ENCODE measurements around the gene MTHFD2L.

DNA sequence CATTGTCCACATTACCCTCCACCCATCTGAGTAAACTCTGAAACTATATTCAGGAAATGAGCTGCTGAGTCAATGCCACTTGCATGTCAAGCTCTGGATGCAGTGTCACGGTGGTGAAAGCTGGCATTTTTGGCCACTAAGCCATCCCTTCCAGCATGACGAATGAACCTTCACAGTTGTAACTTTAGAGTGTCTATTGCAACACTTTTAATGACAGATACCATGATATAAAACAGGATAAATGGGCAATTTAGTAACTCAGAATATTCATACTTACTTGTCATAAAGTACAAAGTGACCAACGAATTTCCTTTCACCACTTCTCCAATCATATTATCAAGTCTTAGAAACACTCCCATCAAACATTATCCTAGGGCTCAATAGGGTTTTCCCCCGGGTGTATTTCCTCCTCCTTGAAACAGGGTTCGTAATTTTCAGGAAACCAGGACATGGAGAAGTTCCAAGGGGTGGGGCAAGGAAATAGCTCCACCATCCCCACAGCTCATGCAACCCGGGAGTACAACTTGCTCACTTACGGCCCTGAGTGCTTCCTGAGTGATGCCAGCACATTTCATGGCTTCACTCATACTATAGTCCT is 73.1 kb downstream of the MTHFD2L start:
- no peak for TF ChIP-seq POLR2A (IDR thresholded peaks at IDR 0.05)
- TF ChIP-seq, protein P1, sequence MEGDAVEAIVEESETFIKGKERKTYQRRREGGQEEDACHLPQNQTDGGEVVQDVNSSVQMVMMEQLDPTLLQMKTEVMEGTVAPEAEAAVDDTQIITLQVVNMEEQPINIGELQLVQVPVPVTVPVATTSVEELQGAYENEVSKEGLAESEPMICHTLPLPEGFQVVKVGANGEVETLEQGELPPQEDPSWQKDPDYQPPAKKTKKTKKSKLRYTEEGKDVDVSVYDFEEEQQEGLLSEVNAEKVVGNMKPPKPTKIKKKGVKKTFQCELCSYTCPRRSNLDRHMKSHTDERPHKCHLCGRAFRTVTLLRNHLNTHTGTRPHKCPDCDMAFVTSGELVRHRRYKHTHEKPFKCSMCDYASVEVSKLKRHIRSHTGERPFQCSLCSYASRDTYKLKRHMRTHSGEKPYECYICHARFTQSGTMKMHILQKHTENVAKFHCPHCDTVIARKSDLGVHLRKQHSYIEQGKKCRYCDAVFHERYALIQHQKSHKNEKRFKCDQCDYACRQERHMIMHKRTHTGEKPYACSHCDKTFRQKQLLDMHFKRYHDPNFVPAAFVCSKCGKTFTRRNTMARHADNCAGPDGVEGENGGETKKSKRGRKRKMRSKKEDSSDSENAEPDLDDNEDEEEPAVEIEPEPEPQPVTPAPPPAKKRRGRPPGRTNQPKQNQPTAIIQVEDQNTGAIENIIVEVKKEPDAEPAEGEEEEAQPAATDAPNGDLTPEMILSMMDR (IDR thresholded peaks at IDR 0.05) = no peak
